ES-I3 (cell line): ENCODE data around the gene TCF12.
"Not testable (repeated sequence)": the region's sequence is repeated elsewhere in the genome, so short reads cannot be mapped to it uniquely, and the experiment has no call there.

Experiments used
- H3K36me3 ChIP-seq: 2 replicates; pipeline ENCODE4 v1.6.1; 2013; ENCODE audit warnings: mild to moderate bottlenecking, low read length, control low read depth, moderate library complexity; ENCODE audit not compliant: insufficient read depth
- H3K4me1 ChIP-seq: 2 replicates; pipeline ENCODE4 v1.6.1; 2013; ENCODE audit warnings: mild to moderate bottlenecking, control low read depth, low read length; ENCODE audit not compliant: insufficient read depth
- H3K9ac ChIP-seq: 2 replicates; pipeline ENCODE4 v1.6.1; 2013; ENCODE audit warnings: low read depth, mild to moderate bottlenecking, low read length, moderate library complexity
- H3K9me3 ChIP-seq: 2 replicates; pipeline ENCODE4 v1.6.1; 2013; ENCODE audit warnings: mild to moderate bottlenecking, low read length, moderate library complexity; ENCODE audit not compliant: control insufficient read depth, insufficient read depth

Gene TCF12

DNA sequence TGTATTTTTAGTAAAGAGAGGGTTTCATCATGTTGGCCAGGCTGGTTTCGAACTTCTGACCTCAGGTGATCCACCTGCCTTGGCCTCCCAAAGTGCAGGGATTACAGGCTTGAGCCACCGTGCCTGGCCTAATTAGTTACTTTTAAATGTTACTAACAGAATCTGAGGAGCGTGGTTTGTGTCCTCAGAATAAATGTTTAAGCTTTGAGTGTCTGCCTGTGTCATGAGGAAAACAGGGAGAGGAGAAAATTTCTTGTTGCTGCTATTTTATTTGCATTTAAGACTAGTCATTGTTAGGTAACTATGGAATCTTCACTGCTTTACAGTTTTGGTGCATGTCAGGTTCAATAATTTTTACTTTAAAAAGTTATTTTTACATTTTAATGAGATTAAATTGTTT, 68.8 kb downstream of the TCF12 start:
- Histone ChIP-seq H3K9ac (no peak overlapping the region), H3K9me3 (no peaks in the 10 kb centered on the region), H3K36me3 (no peaks in the 10 kb centered on the region), H3K4me1 (peaks cover 22% of the 10 kb centered on the region)

DNA sequence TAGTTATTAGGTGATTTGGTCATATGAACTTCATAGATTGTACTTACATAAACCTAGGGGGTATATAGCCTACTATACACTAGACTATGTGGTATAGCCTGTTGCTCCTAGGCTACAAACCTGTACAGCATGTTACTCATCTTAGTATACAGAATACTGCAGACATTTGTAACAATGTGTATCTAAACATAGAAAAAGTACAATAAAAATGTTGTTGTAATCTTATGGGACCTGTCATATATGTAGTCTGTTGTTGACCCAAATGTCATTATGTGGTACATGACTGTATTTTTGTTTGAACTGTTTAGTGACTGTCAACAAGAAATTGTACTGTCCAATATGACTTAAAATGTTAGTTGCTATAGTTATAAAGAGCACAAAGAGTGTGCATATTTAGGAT, 69.8 kb downstream of the TCF12 start:
- H3K9me3 ChIP-seq: no peaks in the 10 kb centered on the region
- H3K9ac ChIP-seq: no peak overlapping the region
- H3K36me3 ChIP-seq: no peaks in the 10 kb centered on the region
- H3K4me1 ChIP-seq: peaks cover 18% of the 10 kb centered on the region

DNA sequence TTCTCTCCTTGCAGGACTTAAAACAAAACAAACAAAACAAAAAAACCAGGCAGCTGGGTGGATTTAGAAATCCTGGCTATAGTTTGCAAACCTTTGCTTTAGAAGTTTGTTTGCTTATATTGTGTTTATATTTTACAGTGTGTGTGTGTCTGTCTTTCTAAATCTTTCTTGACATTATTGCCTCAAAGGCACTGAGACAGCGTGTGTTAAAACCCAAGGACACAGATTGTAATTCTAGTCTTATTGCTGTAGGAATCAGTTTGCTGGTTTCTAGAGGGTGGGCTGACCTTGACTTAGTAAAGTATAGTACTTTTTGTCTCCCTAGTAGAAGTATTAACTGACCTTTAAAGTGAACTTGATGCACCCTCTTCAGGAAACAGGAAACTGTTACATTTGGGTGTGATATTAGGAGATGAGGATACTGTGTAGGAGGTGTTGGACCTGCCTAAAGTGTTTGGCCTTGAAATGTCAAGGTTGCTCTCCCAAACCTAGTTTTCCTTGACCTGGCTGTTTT, 71.0 kb downstream of the TCF12 start:
- H3K9ac ChIP-seq: no peak overlapping the region
- no peaks in the 10 kb centered on the region for H3K36me3 ChIP-seq
- peaks cover 15% of the 10 kb centered on the region for H3K4me1 ChIP-seq
- H3K9me3 ChIP-seq: no peaks in the 10 kb centered on the region

DNA sequence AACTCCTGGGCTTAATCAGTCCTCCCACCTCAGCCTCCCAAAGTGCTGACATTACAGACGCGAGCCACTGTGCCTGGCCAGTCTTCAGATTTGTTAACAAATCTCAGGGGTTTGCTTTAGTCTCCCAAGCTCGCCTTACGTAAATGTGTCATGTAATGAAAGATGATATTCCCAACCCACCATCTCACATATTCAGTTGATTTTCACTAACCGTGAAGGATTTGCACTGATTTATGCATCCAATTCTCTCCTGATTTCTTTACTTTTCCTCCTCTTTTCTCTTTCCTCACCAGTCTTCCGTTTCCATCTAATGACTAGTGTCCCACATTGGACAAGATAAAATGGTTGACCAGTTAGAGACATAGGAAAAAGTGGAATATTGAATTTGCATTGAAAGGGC, 72.6 kb downstream of the TCF12 start:
- peaks cover 6% of the 10 kb centered on the region for H3K4me1 ChIP-seq
- no peaks in the 10 kb centered on the region for H3K36me3 ChIP-seq
- H3K9me3 ChIP-seq: no peaks in the 10 kb centered on the region
- no peak overlapping the region for H3K9ac ChIP-seq

DNA sequence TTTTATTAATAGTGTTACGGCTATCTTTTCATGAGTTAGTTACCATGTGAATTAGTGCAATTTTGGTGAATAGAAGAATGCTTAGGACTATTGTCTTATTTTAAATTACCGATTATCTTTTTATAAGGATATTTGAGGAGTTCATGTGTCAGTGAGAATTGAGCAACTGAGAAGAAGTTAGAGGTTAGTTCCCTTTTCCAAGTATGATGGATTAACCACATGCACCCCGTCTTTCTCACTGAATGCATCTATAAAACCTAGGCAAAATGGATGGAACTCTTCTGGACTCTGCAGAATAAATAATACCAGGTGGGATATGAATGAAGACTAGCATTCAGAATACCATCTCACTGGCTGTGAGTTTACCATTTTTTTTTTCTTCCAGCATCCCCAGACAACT, 74.3 kb downstream of the TCF12 start:
- Histone ChIP-seq H3K4me1 (peaks cover 6% of the 10 kb centered on the region), H3K9ac (no peak overlapping the region), H3K36me3 (no peaks in the 10 kb centered on the region), H3K9me3 (no peaks in the 10 kb centered on the region)

DNA sequence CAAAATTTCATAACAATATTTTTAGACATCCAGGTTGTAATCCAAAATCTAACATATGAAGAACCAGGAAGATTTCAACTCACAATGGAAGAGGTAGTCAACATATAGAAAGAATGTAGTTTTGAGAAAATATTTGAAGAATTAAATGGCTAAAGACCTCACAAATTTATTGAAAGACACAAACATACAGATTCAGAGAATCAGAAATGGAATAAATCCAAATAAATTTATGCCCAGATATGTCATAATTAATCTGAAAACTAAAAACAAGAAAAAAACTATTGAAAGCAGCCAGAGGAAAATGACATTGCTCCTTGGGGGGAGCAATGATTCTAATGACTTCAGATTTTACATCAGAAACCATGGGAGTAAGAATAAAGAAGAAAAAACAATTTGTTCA, 75.8 kb downstream of the TCF12 start:
- H3K9me3 ChIP-seq: no peaks in the 10 kb centered on the region
- peaks cover 2% of the 10 kb centered on the region; the same call in 1 of the 2 replicates for H3K4me1 ChIP-seq
- H3K36me3 ChIP-seq: no peaks in the 10 kb centered on the region
- no peak overlapping the region for H3K9ac ChIP-seq

DNA sequence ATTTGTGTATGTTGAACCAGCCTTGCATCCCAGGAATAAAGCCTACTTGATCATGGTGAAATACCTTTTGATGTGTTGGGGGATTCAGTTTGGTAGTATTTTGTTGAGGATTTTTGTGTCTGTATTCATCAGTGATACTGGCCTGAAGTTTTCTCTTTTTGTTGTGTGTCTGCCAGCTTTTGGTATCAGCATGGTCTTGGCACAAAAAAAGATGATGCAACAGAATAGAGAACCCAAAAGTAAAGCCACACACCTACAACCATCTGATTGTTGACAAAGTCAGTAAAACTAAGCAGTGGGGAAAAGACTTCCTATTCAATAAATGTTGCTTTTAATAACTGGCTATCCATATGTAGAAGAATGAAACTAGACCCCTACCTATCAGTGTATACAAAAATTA, 77.6 kb downstream of the TCF12 start:
- H3K9me3 ChIP-seq: no peaks in the 10 kb centered on the region
- no peak overlapping the region for H3K9ac ChIP-seq
- H3K36me3 ChIP-seq: no peaks in the 10 kb centered on the region
- H3K4me1 ChIP-seq: no peaks in the 10 kb centered on the region

DNA sequence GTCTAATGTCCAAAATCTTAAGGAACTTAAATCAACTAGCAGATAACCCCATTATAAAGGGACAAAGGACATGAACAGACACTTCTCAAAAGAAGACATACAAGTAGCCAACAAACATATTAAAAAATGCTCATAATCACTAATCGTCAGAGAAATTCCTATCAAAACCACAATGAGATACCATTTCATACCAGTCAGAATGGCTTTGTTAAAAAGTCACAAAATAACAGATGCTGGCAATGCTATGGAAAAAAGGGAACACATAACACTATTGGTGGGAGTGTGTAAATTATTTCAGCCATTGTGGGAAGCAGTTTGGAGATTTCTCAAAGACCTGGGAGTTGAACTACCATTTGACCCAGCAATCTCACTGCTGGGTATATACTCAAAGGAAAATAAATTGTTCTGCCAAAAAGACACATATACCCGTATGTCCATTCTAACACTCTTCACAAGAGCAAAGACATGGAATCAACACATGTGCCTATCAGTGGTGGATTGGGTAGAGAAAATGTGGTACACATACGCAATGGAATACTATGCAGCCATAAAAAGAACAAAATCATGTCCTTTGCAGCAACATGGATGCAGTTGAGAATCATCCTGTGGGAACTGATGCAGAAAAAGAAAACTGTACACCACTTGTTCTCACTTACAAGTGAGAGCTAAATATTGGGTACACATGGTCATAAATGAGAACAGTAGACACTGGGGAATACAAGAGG, 78.5 kb downstream of the TCF12 start:
- Histone ChIP-seq H3K9ac (no peak overlapping the region), H3K9me3 (no peaks in the 10 kb centered on the region), H3K36me3 (no peaks in the 10 kb centered on the region), H3K4me1 (no peaks in the 10 kb centered on the region)

DNA sequence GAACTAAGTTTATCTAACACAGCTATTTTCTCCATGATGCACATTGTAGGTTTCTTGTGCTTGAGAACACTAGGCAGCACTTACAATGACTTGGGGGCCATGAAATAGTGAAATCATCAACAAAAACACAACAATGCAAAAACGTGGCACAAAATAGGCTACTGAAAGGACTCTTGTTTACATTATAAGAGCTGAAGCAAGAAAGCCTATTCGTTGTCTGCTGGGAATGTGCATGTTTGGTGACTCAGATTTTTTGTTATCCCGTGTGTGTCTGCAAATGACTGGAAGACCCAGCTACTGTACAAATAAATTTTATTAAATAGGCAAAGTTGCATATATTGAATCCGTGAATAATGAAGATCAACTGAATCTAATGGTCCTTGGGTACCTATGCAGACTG, 85.0 kb downstream of the TCF12 start:
- Histone ChIP-seq H3K9me3 (no peaks in the 10 kb centered on the region), H3K36me3 (no peaks in the 10 kb centered on the region), H3K4me1 (peaks cover 8% of the 10 kb centered on the region; the same call in 1 of the 2 replicates), H3K9ac (no peak overlapping the region)

DNA sequence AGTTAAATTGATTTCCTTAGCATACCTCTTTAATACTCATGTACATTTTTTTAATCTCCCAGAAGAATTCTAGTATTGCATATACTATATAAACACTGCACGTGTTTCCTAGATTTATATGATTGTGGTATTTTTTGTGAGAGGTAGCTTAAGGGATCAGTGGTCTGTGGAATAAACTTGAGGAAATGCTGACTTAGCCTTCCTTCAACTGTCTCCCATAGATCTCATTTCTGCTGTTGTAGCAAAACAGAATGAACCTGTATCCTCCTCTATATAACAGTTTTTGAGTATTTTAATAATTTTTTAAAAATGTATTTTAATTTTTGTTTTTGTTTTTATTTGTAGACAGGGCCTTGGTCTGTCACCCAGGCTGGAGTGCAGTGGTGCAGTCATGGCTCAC, 86.8 kb downstream of the TCF12 start:
- Histone ChIP-seq H3K9ac (no peak overlapping the region), H3K9me3 (no peaks in the 10 kb centered on the region), H3K36me3 (no peaks in the 10 kb centered on the region), H3K4me1 (peaks cover 8% of the 10 kb centered on the region; the same call in 1 of the 2 replicates)

DNA sequence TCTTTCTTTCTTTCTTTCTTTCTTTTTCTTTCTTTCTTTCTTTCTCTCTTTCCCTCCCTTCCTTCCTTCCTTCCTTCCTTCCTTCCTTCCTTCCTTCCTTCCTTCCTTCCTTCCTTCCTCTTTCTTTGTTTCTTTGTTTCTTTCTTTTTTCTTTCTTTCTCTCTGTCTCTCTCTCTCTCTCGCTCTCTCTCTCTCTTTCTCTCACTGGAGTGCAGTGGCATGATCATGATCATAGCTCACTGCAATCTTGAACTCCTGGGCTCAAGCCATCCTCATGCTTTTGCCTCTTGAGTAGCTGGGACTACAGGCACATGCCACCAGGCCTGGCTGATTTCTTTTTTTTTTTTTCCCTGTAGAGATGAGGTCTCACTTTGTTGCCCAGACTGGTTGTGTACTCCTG, 89.4 kb downstream of the TCF12 start:
- not testable (repeated sequence) for H3K36me3 ChIP-seq, H3K4me1 ChIP-seq, H3K9me3 ChIP-seq, H3K9ac ChIP-seq

DNA sequence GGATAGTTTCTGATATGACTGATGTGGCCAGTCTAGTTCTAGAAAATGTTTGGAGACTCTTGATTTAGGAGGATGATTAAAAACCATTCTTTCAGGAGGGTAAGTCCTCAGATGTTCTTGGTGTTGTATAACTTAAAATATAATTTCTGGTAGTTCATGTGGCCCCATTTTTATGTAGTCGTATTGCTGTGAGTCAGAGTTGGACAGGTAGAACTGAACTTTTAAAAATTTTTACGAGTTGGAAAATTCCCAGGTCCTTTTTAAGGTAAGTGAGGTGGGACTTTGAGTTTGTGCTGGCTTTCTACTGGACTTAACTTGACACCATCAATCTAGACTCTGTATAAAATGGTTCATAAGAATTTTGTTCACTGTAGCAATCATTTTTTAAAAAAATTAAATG, 92.3 kb downstream of the TCF12 start:
- no peaks in the 10 kb centered on the region for H3K9me3 ChIP-seq
- peaks cover 6% of the 10 kb centered on the region for H3K4me1 ChIP-seq
- no peak overlapping the region for H3K9ac ChIP-seq
- no peaks in the 10 kb centered on the region for H3K36me3 ChIP-seq

DNA sequence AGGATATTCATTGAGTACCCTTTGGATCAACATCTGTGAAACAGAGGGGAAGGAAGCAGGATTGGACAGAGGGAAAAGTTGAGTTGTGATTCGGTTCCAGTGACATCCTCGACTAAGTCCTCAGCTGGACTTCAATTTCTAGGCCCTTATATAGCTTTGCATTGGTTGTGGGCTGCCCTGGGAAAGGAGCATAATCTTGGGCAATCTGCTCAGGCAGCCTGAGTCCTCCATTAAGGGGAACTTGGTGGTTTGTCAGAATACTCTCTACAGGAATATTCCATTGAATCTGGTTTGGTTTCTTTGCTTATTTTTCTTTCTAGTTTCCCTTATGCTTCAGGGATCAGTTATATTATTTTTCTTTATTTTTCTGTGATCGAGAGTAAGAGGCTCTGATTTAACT, 94.1 kb downstream of the TCF12 start:
- peaks cover 20% of the 10 kb centered on the region for H3K4me1 ChIP-seq
- no peaks in the 10 kb centered on the region for H3K36me3 ChIP-seq
- H3K9ac ChIP-seq: no peak overlapping the region
- H3K9me3 ChIP-seq: no peaks in the 10 kb centered on the region

DNA sequence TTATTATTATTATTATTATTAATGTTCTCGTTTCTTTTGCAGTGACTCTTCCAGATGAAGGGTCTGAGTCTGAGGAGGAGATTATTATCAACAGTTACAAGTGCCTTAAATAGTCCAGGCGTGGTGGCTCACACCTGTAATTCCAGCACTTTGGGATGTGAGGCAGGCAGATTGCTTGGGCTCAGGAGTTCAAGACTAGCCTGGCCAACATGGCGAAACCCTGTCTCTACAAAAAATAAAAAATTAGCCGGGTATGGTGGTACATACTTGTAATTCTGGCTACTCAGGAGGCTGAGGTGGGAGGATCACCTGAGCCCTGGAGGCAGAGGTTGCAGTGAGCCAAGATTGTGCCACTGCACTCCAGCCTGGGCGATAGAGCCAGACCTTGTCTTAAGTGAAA, 96.5 kb downstream of the TCF12 start:
- not testable (repeated sequence) for H3K36me3 ChIP-seq, H3K9ac ChIP-seq, H3K9me3 ChIP-seq
- H3K4me1 ChIP-seq: peaks cover 22% of the 10 kb centered on the region

DNA sequence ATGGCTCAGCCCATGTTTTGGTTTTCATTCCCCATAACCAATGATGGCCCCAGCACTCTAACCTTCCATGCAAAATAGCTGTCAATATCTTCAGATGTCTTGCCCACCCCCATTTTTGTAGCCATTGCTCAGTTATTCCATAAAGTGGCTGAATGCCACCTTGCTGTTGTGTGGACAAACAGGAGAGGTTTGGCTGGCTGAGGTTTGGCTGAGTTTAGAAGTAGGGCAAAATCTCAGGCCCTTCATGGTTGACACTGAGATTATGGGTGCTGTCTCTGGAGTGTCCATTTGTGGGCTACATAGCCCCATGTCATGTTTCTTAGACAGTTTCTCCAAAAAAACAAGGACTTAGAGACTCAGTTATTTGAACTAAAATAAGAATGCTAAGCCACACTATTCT, 96.9 kb downstream of the TCF12 start:
- no peaks in the 10 kb centered on the region for H3K36me3 ChIP-seq
- peaks cover 22% of the 10 kb centered on the region for H3K4me1 ChIP-seq
- no peak overlapping the region for H3K9ac ChIP-seq
- H3K9me3 ChIP-seq: no peaks in the 10 kb centered on the region
